Ramos (cell line): ENCODE measurements around the gene STEAP3.
"Not testable (repeated sequence)": the region's sequence is repeated elsewhere in the genome, so short reads cannot be mapped to it uniquely, and the experiment has no call there.

Experiments
- in situ Hi-C: fragments of 300-500 bp; cut with MboI; formaldehyde crosslinking; loops from one replicate; pipeline ENCODE4 v1.14.3; 2022; ENCODE audit warnings: low sequenced_read_pairs; ENCODE audit not compliant: unreplicated experiment

Gene STEAP3

GRCh38 chr2:119255760-119256581 is 32.3 kb downstream of the STEAP3 start:
- in situ Hi-C loops = no loop called here

GRCh38 chr2:119256582-119256921 is 32.9 kb downstream of the STEAP3 start:
- in situ Hi-C loops = no loop called here

- in situ Hi-C loops = no loop called here
Observed at GRCh38 chr2:119257198-119257597, 33.6 kb downstream of the STEAP3 start.

GRCh38 chr2:119259296-119259860 is 35.7 kb downstream of the STEAP3 start:
- in situ Hi-C loops = no loop called here

GRCh38 chr2:119260646-119261492 is 37.2 kb downstream of the STEAP3 start:
- in situ Hi-C loops = no loop called here

- in situ Hi-C loops = no loop called here
Observed at GRCh38 chr2:119261493-119262225, 38.0 kb downstream of the STEAP3 start.

- in situ Hi-C loops = no loop called here
Observed at GRCh38 chr2:119263025-119263424, 39.4 kb downstream of the STEAP3 start.

- in situ Hi-C loops = no loop called here
Observed at GRCh38 chr2:119263656-119264055, 40.0 kb downstream of the STEAP3 start.

- in situ Hi-C loops = no loop called here
Observed at GRCh38 chr2:119264781-119265692, 41.4 kb downstream of the STEAP3 start.

- in situ Hi-C loops = no loop called here
Observed at GRCh38 chr2:119265693-119266066, 42.0 kb downstream of the STEAP3 start.

GRCh38 chr2:119266091-119266589 is 42.5 kb downstream of the STEAP3 start:
- in situ Hi-C loops = no loop called here

- in situ Hi-C loops = no loop called here
Observed at GRCh38 chr2:119267604-119268003, 44.0 kb downstream of the STEAP3 start.

GRCh38 chr2:119276864-119277263 is 53.2 kb downstream of the STEAP3 start:
- in situ Hi-C loops = no loop called here

- in situ Hi-C loops = not testable (repeated sequence)
Observed at GRCh38 chr2:119278385-119278784, 54.8 kb downstream of the STEAP3 start.

GRCh38 chr2:119278946-119279345 is 55.3 kb downstream of the STEAP3 start:
- in situ Hi-C loops = no loop called here

- in situ Hi-C loops = no loop called here
Observed at GRCh38 chr2:119279666-119280065, 56.0 kb downstream of the STEAP3 start.

GRCh38 chr2:119280680-119281079 is 57.0 kb downstream of the STEAP3 start:
- in situ Hi-C loops = no loop called here

- in situ Hi-C loops = no loop called here
Observed at GRCh38 chr2:119282146-119282995, 58.7 kb downstream of the STEAP3 start.
